ENCODE measurements around the gene ARHGEF17.

ARHGEF17 gene

GRCh38 chr11:73401924-73402833 is 94.1 kb downstream of the ARHGEF17 start:
- Histone ChIP-seq H3K27ac (ENCODE audit: insufficient read depth, low read depth, low read length, poor library complexity, severe bottlenecking) (no peak overlapping the region), H3K4me1 (ENCODE audit: control insufficient read depth, insufficient read depth, low read length) (peaks cover 18% of the 10 kb centered on the region), H3K4me3 (ENCODE audit: insufficient read depth, low read depth, low read length) (no peak overlapping the region), H3K27me3 (ENCODE audit: control insufficient read depth, insufficient read depth, low read length, poor library complexity, severe bottlenecking) (no peaks in the 10 kb centered on the region), H3K36me3 (ENCODE audit: control insufficient read depth, insufficient read depth, low read length) (no peaks in the 10 kb centered on the region), H3K9me3 (ENCODE audit: control insufficient read depth, low read length) (no peaks in the 10 kb centered on the region)
- WGBS, 2 experiments = 88 to 89% methylated on average over 15 of the region's 15 CpGs

GRCh38 chr11:73402834-73403185 is 94.7 kb downstream of the ARHGEF17 start:
- Histone ChIP-seq H3K4me1 (ENCODE audit: control insufficient read depth, insufficient read depth, low read length) (peaks cover 18% of the 10 kb centered on the region), H3K27me3 (ENCODE audit: control insufficient read depth, insufficient read depth, low read length, poor library complexity, severe bottlenecking) (no peaks in the 10 kb centered on the region), H3K4me3 (ENCODE audit: insufficient read depth, low read depth, low read length) (no peak overlapping the region), H3K36me3 (ENCODE audit: control insufficient read depth, insufficient read depth, low read length) (no peaks in the 10 kb centered on the region), H3K9me3 (ENCODE audit: control insufficient read depth, low read length) (no peaks in the 10 kb centered on the region), H3K27ac (ENCODE audit: insufficient read depth, low read depth, low read length, poor library complexity, severe bottlenecking) (no peak overlapping the region)
- 79 to 87% methylated on average over 1 of the region's 1 CpG for WGBS, 2 experiments

DNA sequence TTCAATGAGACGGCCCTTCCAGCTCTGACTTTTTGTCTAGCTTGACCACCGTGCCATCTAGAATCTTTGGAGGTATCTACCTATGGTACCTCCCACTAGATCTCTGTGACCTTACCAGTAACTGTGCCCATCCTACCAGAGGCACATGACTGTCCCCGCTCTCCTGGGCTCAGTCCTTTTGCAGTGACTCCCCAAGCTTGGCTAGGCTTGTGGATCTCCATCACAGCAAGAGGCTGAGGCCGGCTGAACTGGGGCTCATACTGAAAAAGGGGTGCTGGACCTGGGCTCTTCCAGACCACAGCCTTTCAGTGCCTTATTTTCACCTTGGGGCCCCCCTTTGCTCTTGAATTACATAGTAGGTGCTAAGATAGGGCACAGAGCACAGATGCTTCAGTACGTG is 95.5 kb downstream of the ARHGEF17 start:
- WGBS, 2 experiments = 94% methylated on average over 5 of the region's 5 CpGs
- peaks cover 18% of the 10 kb centered on the region for H3K4me1 ChIP-seq (ENCODE audit: control insufficient read depth, insufficient read depth, low read length)
- no peaks in the 10 kb centered on the region for H3K36me3 ChIP-seq (ENCODE audit: control insufficient read depth, insufficient read depth, low read length)
- H3K27me3 ChIP-seq (ENCODE audit: control insufficient read depth, insufficient read depth, low read length, poor library complexity, severe bottlenecking) = no peaks in the 10 kb centered on the region
- no peak overlapping the region for H3K27ac ChIP-seq (ENCODE audit: insufficient read depth, low read depth, low read length, poor library complexity, severe bottlenecking)
- H3K9me3 ChIP-seq (ENCODE audit: control insufficient read depth, low read length) = no peaks in the 10 kb centered on the region
- no peak overlapping the region for H3K4me3 ChIP-seq (ENCODE audit: insufficient read depth, low read depth, low read length)

DNA sequence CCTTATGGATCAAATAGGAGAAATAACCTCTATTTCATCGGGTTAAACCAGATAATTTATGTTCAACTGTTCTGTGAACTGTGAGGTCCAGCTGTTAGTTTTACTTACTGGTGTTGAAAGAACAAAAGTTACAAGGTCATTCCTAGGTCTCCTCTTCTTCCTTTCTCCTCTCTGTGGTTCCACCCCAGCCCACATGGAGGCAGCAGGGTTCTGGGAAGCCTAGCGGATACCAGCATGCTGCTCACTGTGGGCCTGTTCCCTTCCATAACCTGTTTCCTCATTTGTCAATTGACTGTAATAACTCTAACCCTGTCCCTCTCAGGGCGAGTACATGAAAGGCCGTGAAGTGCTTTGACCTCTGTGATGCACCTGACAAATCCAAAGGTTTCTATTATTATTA is 96.0 kb downstream of the ARHGEF17 start:
- 82 to 83% methylated on average over 4 of the region's 4 CpGs for WGBS, 2 experiments
- Histone ChIP-seq H3K4me3 (ENCODE audit: insufficient read depth, low read depth, low read length) (no peak overlapping the region), H3K27ac (ENCODE audit: insufficient read depth, low read depth, low read length, poor library complexity, severe bottlenecking) (no peak overlapping the region), H3K36me3 (ENCODE audit: control insufficient read depth, insufficient read depth, low read length) (no peaks in the 10 kb centered on the region), H3K9me3 (ENCODE audit: control insufficient read depth, low read length) (no peaks in the 10 kb centered on the region), H3K4me1 (ENCODE audit: control insufficient read depth, insufficient read depth, low read length) (peaks cover 18% of the 10 kb centered on the region), H3K27me3 (ENCODE audit: control insufficient read depth, insufficient read depth, low read length, poor library complexity, severe bottlenecking) (no peaks in the 10 kb centered on the region)

DNA sequence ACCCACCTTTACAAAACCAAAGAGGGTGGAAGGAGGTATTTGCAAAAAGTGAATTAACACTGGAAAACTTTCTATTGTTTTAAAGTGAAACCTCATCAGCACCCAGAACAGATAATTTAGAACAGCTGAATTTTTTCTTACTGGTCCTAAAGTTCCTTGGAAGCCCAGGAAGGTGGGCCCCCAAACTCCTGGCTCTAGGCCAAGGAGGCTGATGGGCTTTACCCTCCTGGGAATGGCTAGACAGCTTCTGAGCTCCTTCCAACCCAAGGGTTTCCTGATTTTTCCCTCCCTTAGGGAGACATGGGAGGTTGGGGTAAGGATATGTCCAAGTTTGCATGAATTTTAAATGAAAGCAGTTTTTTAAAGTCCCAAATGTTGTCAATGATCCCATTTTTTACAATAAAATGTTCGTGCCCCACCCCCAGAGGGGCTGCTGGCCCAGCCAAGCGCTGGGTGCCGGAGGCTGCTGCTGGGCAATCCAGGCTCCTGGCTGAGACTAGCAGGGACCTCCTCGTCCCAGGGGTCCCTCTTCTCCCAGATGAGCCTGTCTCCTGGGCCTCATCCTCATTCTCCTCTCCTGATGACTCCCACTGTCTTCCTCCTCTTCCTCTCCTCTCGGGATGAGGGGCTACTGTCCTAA is 96.5 kb downstream of the ARHGEF17 start:
- Histone ChIP-seq H3K36me3 (ENCODE audit: control insufficient read depth, insufficient read depth, low read length) (no peaks in the 10 kb centered on the region), H3K27me3 (ENCODE audit: control insufficient read depth, insufficient read depth, low read length, poor library complexity, severe bottlenecking) (no peaks in the 10 kb centered on the region), H3K27ac (ENCODE audit: insufficient read depth, low read depth, low read length, poor library complexity, severe bottlenecking) (no peak overlapping the region), H3K4me3 (ENCODE audit: insufficient read depth, low read depth, low read length) (no peak overlapping the region), H3K9me3 (ENCODE audit: control insufficient read depth, low read length) (no peaks in the 10 kb centered on the region), H3K4me1 (ENCODE audit: control insufficient read depth, insufficient read depth, low read length) (peaks cover 18% of the 10 kb centered on the region)
- WGBS, 2 experiments = 93 to 94% methylated on average over 5 of the region's 5 CpGs

DNA sequence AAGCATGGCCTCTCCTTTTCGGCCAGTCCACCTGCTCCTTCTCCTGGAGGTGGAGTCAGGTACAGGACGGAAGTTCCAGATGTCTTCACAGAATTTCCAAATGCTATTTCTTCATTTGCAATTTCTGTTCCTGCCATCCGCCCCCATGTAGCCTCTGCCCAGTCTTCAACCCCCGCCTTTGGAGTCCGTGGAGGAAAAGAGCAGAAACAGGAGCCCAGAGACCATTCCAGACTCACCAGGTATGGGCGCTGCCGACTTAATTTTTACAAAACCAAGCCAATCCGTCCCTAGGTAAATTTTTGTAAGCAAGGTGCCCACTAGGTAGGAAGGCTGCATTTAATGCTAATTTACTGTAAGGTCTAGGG is 97.1 kb downstream of the ARHGEF17 start:
- Histone ChIP-seq H3K27ac (ENCODE audit: insufficient read depth, low read depth, low read length, poor library complexity, severe bottlenecking) (no peak overlapping the region), H3K9me3 (ENCODE audit: control insufficient read depth, low read length) (no peaks in the 10 kb centered on the region), H3K4me3 (ENCODE audit: insufficient read depth, low read depth, low read length) (no peak overlapping the region), H3K4me1 (ENCODE audit: control insufficient read depth, insufficient read depth, low read length) (peaks cover 18% of the 10 kb centered on the region), H3K27me3 (ENCODE audit: control insufficient read depth, insufficient read depth, low read length, poor library complexity, severe bottlenecking) (no peaks in the 10 kb centered on the region), H3K36me3 (ENCODE audit: control insufficient read depth, insufficient read depth, low read length) (no peaks in the 10 kb centered on the region)
- 95% methylated on average over 8 of the region's 8 CpGs for WGBS, 2 experiments

GRCh38 chr11:73406131-73406530 is 98.1 kb downstream of the ARHGEF17 start:
- 80 to 100% methylated on average over 1 of the region's 1 CpG for WGBS, 2 experiments
- H3K9me3 ChIP-seq (ENCODE audit: control insufficient read depth, low read length) = no peaks in the 10 kb centered on the region
- no peak overlapping the region for H3K4me3 ChIP-seq (ENCODE audit: insufficient read depth, low read depth, low read length)
- peaks cover 18% of the 10 kb centered on the region for H3K4me1 ChIP-seq (ENCODE audit: control insufficient read depth, insufficient read depth, low read length)
- H3K27me3 ChIP-seq (ENCODE audit: control insufficient read depth, insufficient read depth, low read length, poor library complexity, severe bottlenecking) = no peaks in the 10 kb centered on the region
- H3K36me3 ChIP-seq (ENCODE audit: control insufficient read depth, insufficient read depth, low read length) = no peaks in the 10 kb centered on the region
- H3K27ac ChIP-seq (ENCODE audit: insufficient read depth, low read depth, low read length, poor library complexity, severe bottlenecking) = no peak overlapping the region

DNA sequence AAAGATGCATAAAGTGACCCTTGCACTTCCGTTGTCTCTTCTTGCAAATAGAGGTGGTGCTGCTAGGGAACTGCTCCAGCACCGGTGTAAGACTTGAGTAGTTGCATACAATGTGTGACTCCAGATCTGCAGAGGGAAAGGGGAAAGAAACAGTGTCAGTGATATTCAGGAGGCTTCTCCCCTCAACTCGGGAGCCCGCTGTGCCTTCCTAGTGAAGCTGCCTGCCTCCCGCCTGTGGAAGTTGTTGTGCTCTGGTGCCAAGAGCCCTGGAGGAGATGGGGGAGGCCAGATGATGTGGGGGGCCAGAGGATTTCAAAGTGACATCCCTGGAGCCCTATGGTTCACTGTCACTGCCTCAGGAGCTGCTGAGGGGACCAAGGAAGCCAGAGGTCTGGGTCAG is 98.5 kb downstream of the ARHGEF17 start:
- Histone ChIP-seq H3K4me1 (ENCODE audit: control insufficient read depth, insufficient read depth, low read length) (peaks cover 13% of the 10 kb centered on the region), H3K27ac (ENCODE audit: insufficient read depth, low read depth, low read length, poor library complexity, severe bottlenecking) (no peak overlapping the region), H3K4me3 (ENCODE audit: insufficient read depth, low read depth, low read length) (no peak overlapping the region), H3K9me3 (ENCODE audit: control insufficient read depth, low read length) (no peaks in the 10 kb centered on the region), H3K27me3 (ENCODE audit: control insufficient read depth, insufficient read depth, low read length, poor library complexity, severe bottlenecking) (no peaks in the 10 kb centered on the region), H3K36me3 (ENCODE audit: control insufficient read depth, insufficient read depth, low read length) (no peaks in the 10 kb centered on the region)
- WGBS, 2 experiments = 93 to 95% methylated on average over 5 of the region's 5 CpGs

GRCh38 chr11:73409431-73409830 is 101.4 kb downstream of the ARHGEF17 start:
- H3K27ac ChIP-seq (ENCODE audit: insufficient read depth, low read depth, low read length, poor library complexity, severe bottlenecking) = no peak overlapping the region
- H3K36me3 ChIP-seq (ENCODE audit: control insufficient read depth, insufficient read depth, low read length) = no peaks in the 10 kb centered on the region
- no peaks in the 10 kb centered on the region for H3K9me3 ChIP-seq (ENCODE audit: control insufficient read depth, low read length)
- no peaks in the 10 kb centered on the region for H3K27me3 ChIP-seq (ENCODE audit: control insufficient read depth, insufficient read depth, low read length, poor library complexity, severe bottlenecking)
- H3K4me3 ChIP-seq (ENCODE audit: insufficient read depth, low read depth, low read length) = no peak overlapping the region
- no peaks in the 10 kb centered on the region for H3K4me1 ChIP-seq (ENCODE audit: control insufficient read depth, insufficient read depth, low read length)
- WGBS, 2 experiments = 95 to 96% methylated on average over 8 of the region's 8 CpGs

- WGBS, 2 experiments = 86 to 90% methylated on average over 1 of the region's 1 CpG
- Histone ChIP-seq H3K4me3 (ENCODE audit: insufficient read depth, low read depth, low read length) (no peak overlapping the region), H3K27me3 (ENCODE audit: control insufficient read depth, insufficient read depth, low read length, poor library complexity, severe bottlenecking) (no peaks in the 10 kb centered on the region), H3K36me3 (ENCODE audit: control insufficient read depth, insufficient read depth, low read length) (no peaks in the 10 kb centered on the region), H3K4me1 (ENCODE audit: control insufficient read depth, insufficient read depth, low read length) (no peaks in the 10 kb centered on the region), H3K27ac (ENCODE audit: insufficient read depth, low read depth, low read length, poor library complexity, severe bottlenecking) (no peak overlapping the region), H3K9me3 (ENCODE audit: control insufficient read depth, low read length) (no peaks in the 10 kb centered on the region)
Observed at GRCh38 chr11:73410627-73411026, 102.6 kb downstream of the ARHGEF17 start.

Measured in ectodermal cell (in vitro differentiated cells).